B cell (primary cell): ENCODE measurements around the gene SHLD2. TPM values are rescaled to one million over a fixed set of nuclear protein-coding genes. Genes with fewer than 3 reads are reported as not detected.
"Not testable (repeated sequence)": the region's sequence is repeated elsewhere in the genome, so short reads cannot be mapped to it uniquely, and the experiment has no call there.

Experiments
- ATAC-seq: fragments of 200-7000 bp; cut with Tn5 transposase; one replicate; pipeline ENCODE4 v1.10.0; 2021; ENCODE audit warnings: low read depth, mild to moderate bottlenecking, moderate number of reproducible peaks, moderate library complexity
- CTCF ChIA-PET: fragments of 350-600 bp; sonication (Branson Sonifier 250); formaldehyde crosslinking; loops from one replicate; lab custom pipeline; 2021; ENCODE audit warnings: antibody characterized with exemption, inconsistent platforms; lab: Charles Lee
- POLR2A ChIA-PET: fragments of 350-600 bp; sonication (Branson Sonifier 250); formaldehyde crosslinking; loops from one replicate; lab custom pipeline; 2021; ENCODE audit warnings: antibody characterized with exemption; lab: Charles Lee
- DNase-seq: peaks from one replicate; pipeline ENCODE4 v3.0.0; 2013
- H2AFZ ChIP-seq: 2 replicates; pipeline ENCODE4 v1.6.1; 2012; ENCODE audit warnings: mild to moderate bottlenecking, low read depth, low read length; ENCODE audit not compliant: insufficient read depth, poor library complexity, severe bottlenecking
- H3K27ac ChIP-seq, 2 donors: 1 replicate in 1 of 2; 2 replicates in 1 of 2; pipeline ENCODE4 v1.5.1; 2012 to 2013; ENCODE audit warnings: low read length in 2 of 2, mild to moderate bottlenecking in 2 of 2, moderate library complexity in 1 of 2
- H3K27me3 ChIP-seq, 4 experiments: fragments of 200-600 bp in 1 of 4; sonication (generic) in 1 of 4; replicated peaks in 1 of 4; 1 replicate in 2 of 4; 2 replicates in 2 of 4; pipeline versions ENCODE4 v1.6.1 to v1.7.0; 2013 to 2016; ENCODE audit warnings: low read length in 3 of 4, mild to moderate bottlenecking in 2 of 4, mixed read lengths in 1 of 4, moderate library complexity in 1 of 4; ENCODE audit not compliant: insufficient read depth in 4 of 4, control insufficient read depth in 3 of 4; ENCODE audit errors: control extremely low read depth in 1 of 4
- H3K36me3 ChIP-seq, 2 experiments: replicated peaks in 1 of 2; 1 replicate in 1 of 2; 2 replicates in 1 of 2; pipeline versions ENCODE4 v1.6.1 to v1.7.1; 2013; ENCODE audit warnings: low read length in 1 of 2; ENCODE audit not compliant: insufficient read depth in 2 of 2, control insufficient read depth in 1 of 2; ENCODE audit errors: control extremely low read depth in 1 of 2, extremely low read depth in 1 of 2
- H3K4me1 ChIP-seq, 2 donors: fragments of 200-600 bp in 1 of 2; sonication (generic) in 1 of 2; 1 replicate in 1 of 2; 2 replicates in 1 of 2; pipeline versions ENCODE4 v1.5.1 to v1.6.1; 2013 to 2017; ENCODE audit warnings: low read length in 2 of 2; ENCODE audit not compliant: control insufficient read depth in 2 of 2, insufficient read depth in 2 of 2
- H3K4me2 ChIP-seq: replicated peaks from 2 replicates; pipeline ENCODE3; 2012; ENCODE audit warnings: mild to moderate bottlenecking, low read depth, low read length; ENCODE audit not compliant: poor library complexity, severe bottlenecking
- H3K4me3 ChIP-seq, 5 experiments: fragments of 200-600 bp in 1 of 5; sonication (generic) in 1 of 5; 1 replicate in 3 of 5; 2 replicates in 2 of 5; pipeline versions ENCODE4 v1.5.1 to v1.7.0; 2011 to 2016; ENCODE audit warnings: low read length in 4 of 5, mild to moderate bottlenecking in 4 of 5, low read depth in 2 of 5, control low read depth in 1 of 5, moderate library complexity in 1 of 5; ENCODE audit not compliant: insufficient read depth in 1 of 5; ENCODE audit errors: control extremely low read depth in 1 of 5, extremely low read depth in 1 of 5
- H3K79me2 ChIP-seq: fragments of 200-600 bp; sonication (generic); one replicate; pipeline ENCODE4 v1.6.0; 2016; ENCODE audit warnings: low read length; ENCODE audit not compliant: control insufficient read depth, insufficient read depth
- H3K9ac ChIP-seq: fragments of 200-600 bp; sonication (generic); 2 replicates; pipeline ENCODE4 v1.6.1; 2017; ENCODE audit warnings: mild to moderate bottlenecking, low read length, moderate library complexity
- H3K9me3 ChIP-seq, 3 donors: one replicate each; pipeline versions ENCODE4 v1.6.1 to v1.7.1; 2013; ENCODE audit warnings: low read length in 2 of 3; ENCODE audit not compliant: control insufficient read depth in 2 of 3, insufficient read depth in 1 of 3; ENCODE audit errors: control extremely low read depth in 1 of 3
- H4K20me1 ChIP-seq: 2 replicates; pipeline ENCODE4 v1.6.0; 2012; ENCODE audit warnings: mild to moderate bottlenecking, low read length; ENCODE audit not compliant: insufficient read depth, control insufficient read depth, poor library complexity, severe bottlenecking
- H3K27ac Mint-ChIP-seq: one replicate; pipeline ENCODE4 v1.8.0; 2021; ENCODE audit warnings: mixed read lengths
- H3K27me3 Mint-ChIP-seq: one replicate; pipeline ENCODE4 v1.8.0; 2021; ENCODE audit warnings: mixed read lengths
- H3K4me1 Mint-ChIP-seq: one replicate; pipeline ENCODE4 v1.8.0; 2021; ENCODE audit warnings: mixed read lengths
- H3K4me3 Mint-ChIP-seq: one replicate; pipeline ENCODE4 v1.8.0; 2021; ENCODE audit warnings: mixed read lengths
- H3K9me3 Mint-ChIP-seq: one replicate; pipeline ENCODE4 v1.8.0; 2022; ENCODE audit warnings: mixed read lengths; ENCODE audit not compliant: insufficient read depth
- WGBS: methylation state at CpG from one replicate; pipeline ENCODE4 v1.1.5; 2013; ENCODE audit warnings: missing lambda C conversion rate; ENCODE audit not compliant: insufficient coverage; 5-methylcytosine and 5-hydroxymethylcytosine counted together
- intact Hi-C: fragments of 100-400 bp; cut with micrococcal nuclease; formaldehyde crosslinking; loops from one replicate; pipeline ENCODE4 v1.10.0; 2022
- polyA plus RNA-seq: library from polyadenylated mRNA; depleted of rRNA; stranded (reverse); fragments of >200 nt; gene quantifications from 2 replicates; pipeline ENCODE4 v1.2.3, GENCODE V29; 2012
- total RNA-seq, 2 donors: library from RNA; stranded (reverse); fragments of 120-200 nt in 1 of 2; gene quantifications; 1 replicate in 1 of 2; 2 replicates in 1 of 2; pipeline versions ENCODE4 v1.2.3 to v1.2.4, GENCODE V29; 2013 to 2022

The SHLD2 gene
- total and polyA plus RNA-seq, 2 donors (not counting 1 experiment from before 2014, with no cell fraction given): 9.0 to 22.3 TPM

DNA sequence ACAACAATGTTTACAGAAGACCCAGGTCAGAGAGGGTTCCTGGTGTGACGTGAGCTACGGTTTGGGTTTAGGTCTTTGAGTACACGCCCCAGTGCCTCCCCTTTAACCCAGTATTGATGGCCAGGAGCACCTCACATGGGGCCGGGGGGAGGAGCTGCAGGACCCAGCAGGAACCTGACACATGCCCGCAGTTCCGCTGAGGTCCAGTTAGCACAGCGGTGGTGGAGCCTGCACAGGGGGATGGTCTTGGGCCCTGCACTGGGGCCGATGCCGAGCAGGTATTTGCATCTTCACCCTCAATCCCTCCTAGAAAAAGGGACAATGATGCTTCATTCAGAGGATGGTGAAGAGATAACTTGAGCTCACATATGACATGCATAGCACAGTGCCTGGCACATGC is 134.2 kb downstream of the SHLD2 start:
- CTCF ChIA-PET, POLR2A ChIA-PET, H3K4me2 ChIP-seq, ATAC-seq, H3K9me3 ChIP-seq, H3K36me3 ChIP-seq, H3K27ac ChIP-seq, H3K9me3 Mint-ChIP-seq, H3K27me3 ChIP-seq, H3K27me3 Mint-ChIP-seq, H3K4me1 ChIP-seq, H3K4me3 Mint-ChIP-seq, H3K79me2 ChIP-seq, H2AFZ ChIP-seq, DNase-seq, H3K4me1 Mint-ChIP-seq, H3K9ac ChIP-seq, H4K20me1 ChIP-seq, H3K4me3 ChIP-seq, intact Hi-C loops, H3K27ac Mint-ChIP-seq: not testable (repeated sequence)
- 93% methylated on average over 3 of the region's 9 CpGs for WGBS

DNA sequence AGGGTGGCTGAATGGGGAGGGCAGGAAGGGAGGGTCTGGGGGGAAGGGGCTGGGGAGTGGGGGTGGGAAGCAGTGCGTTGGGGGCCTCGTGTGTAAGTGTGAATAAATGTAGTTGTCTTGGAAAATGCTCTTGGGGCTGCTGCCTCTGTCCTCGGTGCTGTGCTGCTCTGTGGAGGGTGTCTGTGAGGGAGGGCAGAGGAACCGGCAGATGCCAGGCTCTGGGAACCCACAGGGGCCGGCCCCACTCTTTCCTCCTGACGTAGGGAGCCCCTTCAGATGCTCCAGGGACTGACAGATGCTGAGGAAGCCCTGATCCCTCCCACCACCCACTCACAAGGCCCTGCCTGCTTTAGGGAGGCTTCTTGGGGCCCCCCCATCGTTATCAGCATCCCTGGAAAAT is 139.8 kb downstream of the SHLD2 start:
- ATAC-seq, CTCF ChIA-PET, H3K9me3 ChIP-seq, H3K4me1 Mint-ChIP-seq, H3K36me3 ChIP-seq, DNase-seq, H3K4me1 ChIP-seq, H4K20me1 ChIP-seq, H2AFZ ChIP-seq, H3K9ac ChIP-seq, H3K9me3 Mint-ChIP-seq, POLR2A ChIA-PET, H3K27ac Mint-ChIP-seq, intact Hi-C loops, H3K4me2 ChIP-seq, H3K27me3 Mint-ChIP-seq, H3K27me3 ChIP-seq, H3K27ac ChIP-seq, H3K4me3 Mint-ChIP-seq, H3K4me3 ChIP-seq, H3K79me2 ChIP-seq: not testable (repeated sequence)
- WGBS: no CpG with 5 or more reads among the region's 7 CpGs

DNA sequence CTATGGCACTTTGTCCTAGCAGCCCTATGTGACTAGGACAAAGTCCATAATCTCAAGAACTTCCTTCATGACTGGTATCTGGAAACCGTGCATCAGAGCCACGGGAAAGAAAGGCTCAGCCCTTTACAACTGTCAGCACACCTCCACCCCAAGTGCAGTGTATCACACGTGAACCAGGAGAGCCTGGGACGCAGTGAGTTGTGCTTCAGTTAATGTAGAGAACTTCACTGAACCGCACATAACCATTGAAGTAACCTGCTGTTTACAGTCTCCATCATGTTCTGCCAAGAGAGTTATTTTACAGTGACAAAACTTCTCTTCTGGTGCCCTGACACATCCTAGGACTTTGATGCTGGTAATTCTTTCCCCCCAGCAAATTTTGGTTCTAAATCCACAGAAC is 142.2 kb downstream of the SHLD2 start:
- H3K4me1 Mint-ChIP-seq, H3K4me2 ChIP-seq, H3K9ac ChIP-seq, CTCF ChIA-PET, ATAC-seq, H3K9me3 ChIP-seq, H4K20me1 ChIP-seq, H3K4me1 ChIP-seq, H3K4me3 Mint-ChIP-seq, H3K79me2 ChIP-seq, H3K27me3 ChIP-seq, POLR2A ChIA-PET, DNase-seq, H2AFZ ChIP-seq, H3K27me3 Mint-ChIP-seq, H3K4me3 ChIP-seq, intact Hi-C loops, H3K36me3 ChIP-seq, H3K27ac Mint-ChIP-seq, H3K27ac ChIP-seq, H3K9me3 Mint-ChIP-seq: not testable (repeated sequence)
- 100% methylated on average over 1 of the region's 5 CpGs for WGBS

DNA sequence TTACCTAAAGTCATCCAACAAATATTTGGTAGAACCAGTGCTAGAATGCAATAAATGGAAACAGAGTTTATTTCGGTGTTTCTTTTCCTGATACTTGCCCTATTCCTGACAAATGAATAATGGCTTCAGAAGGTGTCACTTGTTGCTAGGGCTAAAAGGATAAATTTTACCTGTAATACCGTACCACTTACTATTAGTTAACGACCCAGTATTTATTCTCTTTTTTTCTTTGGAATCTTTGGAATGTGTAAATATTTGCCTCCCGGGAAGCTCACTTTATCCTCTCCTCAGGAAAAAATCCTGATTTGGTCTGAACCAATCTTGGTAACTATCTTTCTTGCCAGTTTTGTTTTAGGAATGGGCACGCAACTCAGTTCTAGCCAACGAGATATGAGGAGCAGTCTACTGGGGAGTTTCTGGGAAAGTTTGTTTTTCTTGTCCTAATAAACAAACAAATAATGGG is 144.4 kb downstream of the SHLD2 start:
- H3K36me3 ChIP-seq, H3K27me3 Mint-ChIP-seq, H3K9ac ChIP-seq, intact Hi-C loops, H3K4me3 Mint-ChIP-seq, H2AFZ ChIP-seq, H3K4me3 ChIP-seq, H3K4me1 Mint-ChIP-seq, H3K9me3 Mint-ChIP-seq, H3K27me3 ChIP-seq, H4K20me1 ChIP-seq, H3K27ac Mint-ChIP-seq, ATAC-seq, H3K9me3 ChIP-seq, POLR2A ChIA-PET, H3K27ac ChIP-seq, DNase-seq, H3K4me2 ChIP-seq, CTCF ChIA-PET, H3K79me2 ChIP-seq, H3K4me1 ChIP-seq: not testable (repeated sequence)
- no CpG with 5 or more reads among the region's 6 CpGs for WGBS
